SK-N-SH treated with all-trans-retinoic acid at 6 μM for 48 hours (cell line): ENCODE measurements around the gene FBXO3.

ENCODE experiments used
- ATAC-seq: fragments of 200-7000 bp; cut with Tn5 transposase; 3 replicates; pipeline ENCODE4 v1.9.1; 2020; ENCODE audit warnings: mild to moderate bottlenecking, moderate library complexity
- BACH2 ChIP-seq: fragments of 250-450 bp; sonication (Bioruptor Pico); IDR thresholded peaks from 2 replicates; pipeline ENCODE4 v1.9.0; 2021; ENCODE audit warnings: mild to moderate bottlenecking, borderline replicate concordance
- CSDC2 ChIP-seq: fragments of 250-450 bp; sonication (Bioruptor Pico); IDR thresholded peaks from 2 replicates; pipeline ENCODE4 v1.5.0; 2020; ENCODE audit warnings: mild to moderate bottlenecking, moderate library complexity
- ESRRG ChIP-seq: fragments of 250-450 bp; sonication (Bioruptor Pico); IDR thresholded peaks from 2 replicates; pipeline ENCODE4 v1.6.1; 2021; ENCODE audit warnings: mild to moderate bottlenecking
- GLIS3 ChIP-seq: fragments of 250-450 bp; sonication (Bioruptor Pico); IDR thresholded peaks from 2 replicates; pipeline ENCODE4 v1.5.0; 2020; ENCODE audit warnings: mild to moderate bottlenecking, moderate library complexity
- OSR1 ChIP-seq: fragments of 250-450 bp; sonication (Bioruptor Pico); IDR thresholded peaks from 2 replicates; pipeline ENCODE4 v1.8.0; 2022; ENCODE audit warnings: moderate library complexity, mild to moderate bottlenecking, inconsistent platforms
- PPARA ChIP-seq: fragments of 250-450 bp; sonication (Bioruptor Pico); IDR thresholded peaks from 2 replicates; pipeline ENCODE4 v1.5.0; 2020; ENCODE audit warnings: mild to moderate bottlenecking, borderline replicate concordance
- RARB ChIP-seq: fragments of 250-450 bp; sonication (Bioruptor Pico); IDR thresholded peaks from 2 replicates; pipeline ENCODE4 v1.8.0; 2021; ENCODE audit warnings: mild to moderate bottlenecking, moderate library complexity
- SNAI2 ChIP-seq: fragments of 250-450 bp; sonication (Bioruptor Pico); IDR thresholded peaks from 2 replicates; pipeline ENCODE4 v1.5.0; 2020; ENCODE audit warnings: mild to moderate bottlenecking, moderate library complexity
- TCF4 ChIP-seq: fragments of 250-450 bp; sonication (Bioruptor Pico); IDR thresholded peaks from 2 replicates; pipeline ENCODE4 v1.8.0; 2021; ENCODE audit warnings: mild to moderate bottlenecking, moderate library complexity, borderline replicate concordance
- TOX ChIP-seq: fragments of 250-450 bp; sonication (Bioruptor Pico); IDR thresholded peaks from 2 replicates; pipeline ENCODE4 v1.8.0; 2021; ENCODE audit warnings: mild to moderate bottlenecking, moderate library complexity, borderline replicate concordance
- ZC3H10 ChIP-seq: fragments of 250-450 bp; sonication (Bioruptor Pico); IDR thresholded peaks from 2 replicates; pipeline ENCODE4 v1.5.1; 2021; ENCODE audit warnings: mild to moderate bottlenecking, moderate library complexity
- ZFP3 ChIP-seq: fragments of 250-450 bp; sonication (Bioruptor Pico); IDR thresholded peaks from 2 replicates; pipeline ENCODE4 v1.5.0; 2020; ENCODE audit warnings: mild to moderate bottlenecking, moderate library complexity
- ZFP30 ChIP-seq: fragments of 450-650 bp; formaldehyde crosslinking; IDR thresholded peaks from 2 replicates; pipeline ENCODE4 v1.5.0; 2022; ENCODE audit warnings: mild to moderate bottlenecking, moderate library complexity
- ZNF565 ChIP-seq: fragments of 450-650 bp; formaldehyde crosslinking; conservative IDR thresholded peaks from 2 replicates; pipeline ENCODE4 v1.5.0; 2020; ENCODE audit warnings: low read depth, mild to moderate bottlenecking, moderate library complexity
- ZNF70 ChIP-seq: fragments of 450-650 bp; formaldehyde crosslinking; IDR thresholded peaks from 2 replicates; pipeline ENCODE4 v1.5.0; 2020; ENCODE audit warnings: mild to moderate bottlenecking, moderate library complexity
- ZNF8 ChIP-seq: fragments of 450-650 bp; formaldehyde crosslinking; IDR thresholded peaks from 2 replicates; pipeline ENCODE4 v1.5.0; 2020; ENCODE audit warnings: mild to moderate bottlenecking, moderate library complexity
- TF ChIP-seq, protein P1 (sequence below): fragments of 250-450 bp; sonication (Bioruptor Pico); IDR thresholded peaks from 2 replicates; pipeline ENCODE4 v1.5.0; 2020; ENCODE audit warnings: mild to moderate bottlenecking, moderate library complexity
- TF ChIP-seq, protein P2 (sequence below): fragments of 250-450 bp; sonication (Bioruptor Pico); IDR thresholded peaks from 2 replicates; pipeline ENCODE4 v1.5.1; 2020; ENCODE audit warnings: low read depth, mild to moderate bottlenecking, moderate library complexity
- TF ChIP-seq, protein P3 (sequence below): fragments of 250-450 bp; sonication (Bioruptor Pico); IDR thresholded peaks from 2 replicates; pipeline ENCODE4 v1.5.1; 2021; ENCODE audit warnings: mild to moderate bottlenecking, moderate library complexity
- TF ChIP-seq, protein P4 (sequence below): fragments of 250-450 bp; sonication (Bioruptor Pico); IDR thresholded peaks from 2 replicates; pipeline ENCODE4 v1.8.0; 2020; ENCODE audit warnings: mild to moderate bottlenecking, moderate library complexity, borderline replicate concordance

The FBXO3 gene

DNA sequence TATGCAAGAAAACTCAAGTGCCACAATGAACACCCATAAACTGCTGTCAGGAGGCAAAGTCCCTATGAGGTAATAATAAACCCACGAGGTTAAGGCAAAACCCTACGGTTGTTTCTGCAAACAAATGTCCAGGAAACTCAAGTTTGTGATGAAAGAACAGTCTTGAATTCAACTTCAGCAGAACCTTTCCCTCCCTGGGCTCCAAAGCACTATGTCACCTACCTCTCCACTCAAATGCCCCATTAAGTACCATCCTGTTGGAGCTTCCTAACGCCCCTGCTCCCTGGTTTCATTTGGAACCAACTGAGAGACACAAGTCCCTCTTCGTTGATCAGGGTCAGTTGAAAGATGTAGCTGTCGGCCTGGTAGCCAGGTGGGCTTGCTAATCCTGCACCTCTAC is 71.1 kb downstream of the FBXO3 start:
- no peak for ATAC-seq
- TF ChIP-seq ZFP3 (CRISPR knock-in tag) (no peak), ZFP30 (no peak), PPARA (CRISPR knock-in tag) (no peak), CSDC2 (CRISPR knock-in tag) (no peak), TCF4 (CRISPR knock-in tag) (no peak), ZNF70 (CRISPR knock-in tag) (no peak), ZNF565 (no peak), ZNF8 (CRISPR knock-in tag) (no peak), SNAI2 (CRISPR knock-in tag) (no peak), RARB (no peak), ESRRG (CRISPR knock-in tag) (no peak), ZC3H10 (no peak), BACH2 (CRISPR knock-in tag) (no peak), GLIS3 (CRISPR knock-in tag) (no peak), TOX (CRISPR knock-in tag) (no peak)
- TF ChIP-seq, protein P1, sequence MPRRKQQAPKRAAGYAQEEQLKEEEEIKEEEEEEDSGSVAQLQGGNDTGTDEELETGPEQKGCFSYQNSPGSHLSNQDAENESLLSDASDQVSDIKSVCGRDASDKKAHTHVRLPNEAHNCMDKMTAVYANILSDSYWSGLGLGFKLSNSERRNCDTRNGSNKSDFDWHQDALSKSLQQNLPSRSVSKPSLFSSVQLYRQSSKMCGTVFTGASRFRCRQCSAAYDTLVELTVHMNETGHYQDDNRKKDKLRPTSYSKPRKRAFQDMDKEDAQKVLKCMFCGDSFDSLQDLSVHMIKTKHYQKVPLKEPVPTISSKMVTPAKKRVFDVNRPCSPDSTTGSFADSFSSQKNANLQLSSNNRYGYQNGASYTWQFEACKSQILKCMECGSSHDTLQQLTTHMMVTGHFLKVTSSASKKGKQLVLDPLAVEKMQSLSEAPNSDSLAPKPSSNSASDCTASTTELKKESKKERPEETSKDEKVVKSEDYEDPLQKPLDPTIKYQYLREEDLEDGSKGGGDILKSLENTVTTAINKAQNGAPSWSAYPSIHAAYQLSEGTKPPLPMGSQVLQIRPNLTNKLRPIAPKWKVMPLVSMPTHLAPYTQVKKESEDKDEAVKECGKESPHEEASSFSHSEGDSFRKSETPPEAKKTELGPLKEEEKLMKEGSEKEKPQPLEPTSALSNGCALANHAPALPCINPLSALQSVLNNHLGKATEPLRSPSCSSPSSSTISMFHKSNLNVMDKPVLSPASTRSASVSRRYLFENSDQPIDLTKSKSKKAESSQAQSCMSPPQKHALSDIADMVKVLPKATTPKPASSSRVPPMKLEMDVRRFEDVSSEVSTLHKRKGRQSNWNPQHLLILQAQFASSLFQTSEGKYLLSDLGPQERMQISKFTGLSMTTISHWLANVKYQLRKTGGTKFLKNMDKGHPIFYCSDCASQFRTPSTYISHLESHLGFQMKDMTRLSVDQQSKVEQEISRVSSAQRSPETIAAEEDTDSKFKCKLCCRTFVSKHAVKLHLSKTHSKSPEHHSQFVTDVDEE (CRISPR knock-in tag) = no peak
- TF ChIP-seq, protein P2, sequence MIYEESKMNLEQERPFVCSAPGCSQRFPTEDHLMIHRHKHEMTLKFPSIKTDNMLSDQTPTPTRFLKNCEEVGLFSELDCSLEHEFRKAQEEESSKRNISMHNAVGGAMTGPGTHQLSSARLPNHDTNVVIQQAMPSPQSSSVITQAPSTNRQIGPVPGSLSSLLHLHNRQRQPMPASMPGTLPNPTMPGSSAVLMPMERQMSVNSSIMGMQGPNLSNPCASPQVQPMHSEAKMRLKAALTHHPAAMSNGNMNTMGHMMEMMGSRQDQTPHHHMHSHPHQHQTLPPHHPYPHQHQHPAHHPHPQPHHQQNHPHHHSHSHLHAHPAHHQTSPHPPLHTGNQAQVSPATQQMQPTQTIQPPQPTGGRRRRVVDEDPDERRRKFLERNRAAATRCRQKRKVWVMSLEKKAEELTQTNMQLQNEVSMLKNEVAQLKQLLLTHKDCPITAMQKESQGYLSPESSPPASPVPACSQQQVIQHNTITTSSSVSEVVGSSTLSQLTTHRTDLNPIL (CRISPR knock-in tag) = no peak
- TF ChIP-seq, protein P3, sequence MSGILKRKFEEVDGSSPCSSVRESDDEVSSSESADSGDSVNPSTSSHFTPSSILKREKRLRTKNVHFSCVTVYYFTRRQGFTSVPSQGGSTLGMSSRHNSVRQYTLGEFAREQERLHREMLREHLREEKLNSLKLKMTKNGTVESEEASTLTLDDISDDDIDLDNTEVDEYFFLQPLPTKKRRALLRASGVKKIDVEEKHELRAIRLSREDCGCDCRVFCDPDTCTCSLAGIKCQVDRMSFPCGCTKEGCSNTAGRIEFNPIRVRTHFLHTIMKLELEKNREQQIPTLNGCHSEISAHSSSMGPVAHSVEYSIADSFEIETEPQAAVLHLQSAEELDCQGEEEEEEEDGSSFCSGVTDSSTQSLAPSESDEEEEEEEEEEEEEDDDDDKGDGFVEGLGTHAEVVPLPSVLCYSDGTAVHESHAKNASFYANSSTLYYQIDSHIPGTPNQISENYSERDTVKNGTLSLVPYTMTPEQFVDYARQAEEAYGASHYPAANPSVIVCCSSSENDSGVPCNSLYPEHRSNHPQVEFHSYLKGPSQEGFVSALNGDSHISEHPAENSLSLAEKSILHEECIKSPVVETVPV (CRISPR knock-in tag) = no peak
- TF ChIP-seq, protein P4, sequence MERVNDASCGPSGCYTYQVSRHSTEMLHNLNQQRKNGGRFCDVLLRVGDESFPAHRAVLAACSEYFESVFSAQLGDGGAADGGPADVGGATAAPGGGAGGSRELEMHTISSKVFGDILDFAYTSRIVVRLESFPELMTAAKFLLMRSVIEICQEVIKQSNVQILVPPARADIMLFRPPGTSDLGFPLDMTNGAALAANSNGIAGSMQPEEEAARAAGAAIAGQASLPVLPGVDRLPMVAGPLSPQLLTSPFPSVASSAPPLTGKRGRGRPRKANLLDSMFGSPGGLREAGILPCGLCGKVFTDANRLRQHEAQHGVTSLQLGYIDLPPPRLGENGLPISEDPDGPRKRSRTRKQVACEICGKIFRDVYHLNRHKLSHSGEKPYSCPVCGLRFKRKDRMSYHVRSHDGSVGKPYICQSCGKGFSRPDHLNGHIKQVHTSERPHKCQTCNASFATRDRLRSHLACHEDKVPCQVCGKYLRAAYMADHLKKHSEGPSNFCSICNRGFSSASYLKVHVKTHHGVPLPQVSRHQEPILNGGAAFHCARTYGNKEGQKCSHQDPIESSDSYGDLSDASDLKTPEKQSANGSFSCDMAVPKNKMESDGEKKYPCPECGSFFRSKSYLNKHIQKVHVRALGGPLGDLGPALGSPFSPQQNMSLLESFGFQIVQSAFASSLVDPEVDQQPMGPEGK (CRISPR knock-in tag) = no peak
- TF ChIP-seq, all 23 proteins: peak for 0

DNA sequence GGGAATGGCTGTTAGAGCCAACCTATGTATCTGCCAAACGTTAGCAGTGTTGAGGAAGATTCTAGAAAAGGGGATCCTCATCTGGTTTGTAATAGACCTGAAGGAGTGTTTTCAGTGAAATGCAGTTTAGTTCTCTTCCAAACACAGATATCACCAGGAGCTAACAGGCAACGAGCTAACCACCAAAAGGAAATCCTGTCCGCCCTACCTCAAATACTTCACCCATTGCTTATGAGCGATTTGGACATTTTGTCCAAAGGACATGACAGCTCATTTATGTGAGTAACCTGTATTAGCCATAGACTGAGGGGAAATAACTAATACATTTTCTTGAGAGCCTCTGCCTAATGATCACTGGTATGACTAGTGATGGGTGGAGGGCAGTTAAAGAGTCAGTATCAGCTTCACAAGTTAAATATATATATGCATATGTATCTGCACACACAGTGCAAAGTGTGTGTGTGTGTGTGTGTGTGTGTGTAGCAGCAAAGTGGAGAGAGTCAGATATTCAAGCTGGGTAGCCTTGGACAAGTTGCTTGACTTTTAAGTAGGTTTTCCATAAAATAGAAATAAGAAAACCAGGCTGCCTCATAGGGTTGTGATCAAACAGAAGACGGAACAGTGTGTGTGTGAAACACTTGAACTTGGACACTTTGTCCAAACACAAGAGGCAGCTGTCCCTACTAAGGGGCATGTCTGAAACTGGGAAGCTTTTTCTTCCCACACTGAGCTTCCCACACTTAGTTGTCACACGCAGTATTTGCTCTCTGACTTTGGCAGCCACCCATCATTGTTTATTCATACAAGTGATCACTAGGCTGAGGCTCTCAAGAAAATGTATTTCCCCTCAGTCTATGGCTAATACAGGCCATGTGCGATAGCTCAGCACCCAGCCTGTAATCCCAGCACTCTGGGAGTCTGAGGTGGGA is 72.8 kb downstream of the FBXO3 start:
- ATAC-seq = peak; percentile 36
- TF ChIP-seq, protein P2 (CRISPR knock-in tag) = no peak
- TF ChIP-seq, protein P1 (CRISPR knock-in tag) = no peak
- no peak for TF ChIP-seq ZNF8 (CRISPR knock-in tag)
- no peak for TF ChIP-seq OSR1 (CRISPR knock-in tag)
- TF ChIP-seq, protein P4 (CRISPR knock-in tag) = no peak
- TF ChIP-seq GLIS3 (CRISPR knock-in tag) = no peak
- TF ChIP-seq ESRRG (CRISPR knock-in tag) = no peak
- TF ChIP-seq CSDC2 (CRISPR knock-in tag) = no peak
